Lower leg skin (tissue), 3 donors: Measurements from ENCODE around the gene TMEM269.

Experiments used
- POLR2A ChIP-seq, 2 donors: fragments of 450-650 bp; IDR thresholded peaks; one replicate each; pipeline ENCODE4 v1.6.1; 2016 to 2017; ENCODE audit warnings: antibody characterized with exemption in 2 of 2, mild to moderate bottlenecking in 1 of 2, moderate library complexity in 1 of 2
- TF ChIP-seq, protein P1 (sequence below), 3 donors: fragments of 450-650 bp; IDR thresholded peaks; one replicate each; pipeline ENCODE4 v1.5.1; 2016; ENCODE audit warnings: antibody characterized with exemption in 3 of 3, mild to moderate bottlenecking in 3 of 3, moderate library complexity in 2 of 3

DNA sequence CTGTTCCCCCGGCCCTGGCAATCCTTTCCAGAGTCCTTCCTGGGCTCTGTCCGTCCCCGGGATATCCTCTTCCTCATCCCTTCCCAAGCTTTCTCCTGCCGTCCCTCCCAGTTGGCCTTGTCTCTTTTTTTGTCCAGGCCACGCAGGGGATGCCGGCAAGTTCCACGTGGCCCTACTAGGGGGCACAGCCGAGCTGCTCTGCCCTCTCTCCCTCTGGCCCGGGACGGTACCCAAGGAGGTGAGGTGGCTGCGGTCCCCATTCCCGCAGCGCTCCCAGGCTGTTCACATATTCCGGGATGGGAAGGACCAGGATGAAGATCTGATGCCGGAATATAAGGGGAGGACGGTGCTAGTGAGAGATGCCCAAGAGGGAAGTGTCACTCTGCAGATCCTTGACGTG, 45.8 kb downstream of the TMEM269 start:
- TF ChIP-seq, protein P1, sequence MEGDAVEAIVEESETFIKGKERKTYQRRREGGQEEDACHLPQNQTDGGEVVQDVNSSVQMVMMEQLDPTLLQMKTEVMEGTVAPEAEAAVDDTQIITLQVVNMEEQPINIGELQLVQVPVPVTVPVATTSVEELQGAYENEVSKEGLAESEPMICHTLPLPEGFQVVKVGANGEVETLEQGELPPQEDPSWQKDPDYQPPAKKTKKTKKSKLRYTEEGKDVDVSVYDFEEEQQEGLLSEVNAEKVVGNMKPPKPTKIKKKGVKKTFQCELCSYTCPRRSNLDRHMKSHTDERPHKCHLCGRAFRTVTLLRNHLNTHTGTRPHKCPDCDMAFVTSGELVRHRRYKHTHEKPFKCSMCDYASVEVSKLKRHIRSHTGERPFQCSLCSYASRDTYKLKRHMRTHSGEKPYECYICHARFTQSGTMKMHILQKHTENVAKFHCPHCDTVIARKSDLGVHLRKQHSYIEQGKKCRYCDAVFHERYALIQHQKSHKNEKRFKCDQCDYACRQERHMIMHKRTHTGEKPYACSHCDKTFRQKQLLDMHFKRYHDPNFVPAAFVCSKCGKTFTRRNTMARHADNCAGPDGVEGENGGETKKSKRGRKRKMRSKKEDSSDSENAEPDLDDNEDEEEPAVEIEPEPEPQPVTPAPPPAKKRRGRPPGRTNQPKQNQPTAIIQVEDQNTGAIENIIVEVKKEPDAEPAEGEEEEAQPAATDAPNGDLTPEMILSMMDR (IDR thresholded peaks at IDR 0.05): no peak
- TF ChIP-seq POLR2A (IDR thresholded peaks at IDR 0.05): no peak
